Measurements from ENCODE around the gene CHKA. TPM values are rescaled to one million over a fixed set of nuclear protein-coding genes. Genes with fewer than 3 reads are reported as not detected.

Gene CHKA
- total and polyA plus RNA-seq, 2 experiments from 2014 or later, result 37.1 to 94.4 TPM

- Histone ChIP-seq H3K27me3 (ENCODE audit: insufficient read depth) (no peaks in the 10 kb centered on the region), H4K20me1 (replicated peaks; ENCODE audit: insufficient read depth) (no peaks in the 10 kb centered on the region)
- H3K36me3 Mint-ChIP-seq (ENCODE audit: low read depth), result no peaks in the 10 kb centered on the region
These were observed 20.8 kb upstream of the CHKA start for GRCh38 chr11:68142028-68142412.

GRCh38 chr11:68141246-68142027 lies 20.2 kb upstream of the CHKA start:
- no peaks in the 10 kb centered on the region for H3K79me2 ChIP-seq (replicated peaks; ENCODE audit: insufficient read depth)
- no peak overlapping the region for H3K27ac ChIP-seq (ENCODE audit: low read depth)
- no peaks in the 10 kb centered on the region for H3K36me3 ChIP-seq (ENCODE audit: insufficient read depth)
- Mint-ChIP-seq H3K4me1 (peaks cover 5% of the 10 kb centered on the region; the same call in 2 of the 3 replicates), H3K36me3 (ENCODE audit: low read depth) (no peaks in the 10 kb centered on the region), H3K9me3 (peaks cover 5% of the 10 kb centered on the region), H3K27ac (no peak overlapping the region), H3K4me3 (no peak overlapping the region), H3K27me3 (ENCODE audit: insufficient read depth, low read depth, poor library complexity) (peaks cover 5% of the 10 kb centered on the region)
- no peak overlapping the region for H3K4me2 ChIP-seq
- H3K27me3 ChIP-seq (ENCODE audit: insufficient read depth), result no peaks in the 10 kb centered on the region
- no peaks in the 10 kb centered on the region for H3F3A ChIP-seq (replicated peaks; ENCODE audit: low read depth)
- no peak overlapping the region for H2AFZ ChIP-seq
- no peak overlapping the region for H3K4me3 ChIP-seq
- no peaks in the 10 kb centered on the region for H3K9me2 ChIP-seq (ENCODE audit: insufficient read depth)
- DNase-seq (ENCODE audit: low spot score), result no peak
- ATAC-seq, result no peak
- H3K4me1 ChIP-seq (ENCODE audit: insufficient read depth), result no peaks in the 10 kb centered on the region
- H4K20me1 ChIP-seq (replicated peaks; ENCODE audit: insufficient read depth), result no peaks in the 10 kb centered on the region
- TF ChIP-seq CTCF (conservative IDR thresholded peaks at IDR 0.05; ENCODE audit: low read depth in 2 of 2) (no peak), STAT1 (IDR thresholded peaks at IDR 0.05; ENCODE audit: unreplicated experiment) (no peak), ETS1 (IDR thresholded peaks at IDR 0.05) (no peak), POLR2AphosphoS5 (IDR thresholded peaks at IDR 0.05; ENCODE audit: low read depth) (no peak), ZNF331 (CRISPR knock-in tag; IDR thresholded peaks at IDR 0.05; ENCODE audit: low read depth) (no peak), EZH2phosphoT487 (IDR thresholded peaks at IDR 0.05; ENCODE audit: unreplicated experiment) (no peak), REST (IDR thresholded peaks at IDR 0.05; ENCODE audit: unreplicated experiment) (no peak), EZH2 (IDR thresholded peaks at IDR 0.05; ENCODE audit: low read depth, unreplicated experiment) (no peak), NANOG (IDR thresholded peaks at IDR 0.05; ENCODE audit: borderline replicate concordance) (no peak), ZNF114 (CRISPR knock-in tag; IDR thresholded peaks at IDR 0.05) (no peak), JUNB (IDR thresholded peaks at IDR 0.05; ENCODE audit: unreplicated experiment) (no peak), CREB1 (CRISPR knock-in tag; IDR thresholded peaks at IDR 0.05; ENCODE audit: low read depth) (no peak)

More at GRCh38 chr11:68142028-68142412, 20.8 kb upstream of the CHKA start:
- Histone ChIP-seq H3K79me2 (replicated peaks; ENCODE audit: insufficient read depth) (no peaks in the 10 kb centered on the region), H3K27ac (ENCODE audit: low read depth) (no peak overlapping the region), H3F3A (replicated peaks; ENCODE audit: low read depth) (no peaks in the 10 kb centered on the region), H3K4me1 (ENCODE audit: insufficient read depth) (no peaks in the 10 kb centered on the region), H3K36me3 (ENCODE audit: insufficient read depth) (no peaks in the 10 kb centered on the region), H2AFZ (no peak overlapping the region), H3K4me2 (no peak overlapping the region), H3K4me3 (no peak overlapping the region), H3K9me2 (ENCODE audit: insufficient read depth) (no peaks in the 10 kb centered on the region)
- no peaks in the 10 kb centered on the region for H3K9me3 Mint-ChIP-seq
- ATAC-seq (no peak), DNase-seq (ENCODE audit: low spot score) (no peak)
- no peak overlapping the region for H3K4me3 Mint-ChIP-seq
- TF ChIP-seq NANOG (IDR thresholded peaks at IDR 0.05; ENCODE audit: borderline replicate concordance), result no peak
- H3K27ac Mint-ChIP-seq, result no peak overlapping the region
- peaks cover 5% of the 10 kb centered on the region; the same call in 2 of the 3 replicates for H3K4me1 Mint-ChIP-seq
- peaks cover 5% of the 10 kb centered on the region for H3K27me3 Mint-ChIP-seq (ENCODE audit: insufficient read depth, low read depth, poor library complexity)
